ENCODE data around the gene ZNF664. TPM values are rescaled to one million over a fixed set of nuclear protein-coding genes. Genes with fewer than 3 reads are reported as not detected.

Gene ZNF664
- total and polyA plus RNA-seq, 10 of the 15 experiments (the other 5 are each of a cell fraction or from before 2014, with no cell fraction given), result 1.8 to 65.6 (median 30.8) TPM

DNA sequence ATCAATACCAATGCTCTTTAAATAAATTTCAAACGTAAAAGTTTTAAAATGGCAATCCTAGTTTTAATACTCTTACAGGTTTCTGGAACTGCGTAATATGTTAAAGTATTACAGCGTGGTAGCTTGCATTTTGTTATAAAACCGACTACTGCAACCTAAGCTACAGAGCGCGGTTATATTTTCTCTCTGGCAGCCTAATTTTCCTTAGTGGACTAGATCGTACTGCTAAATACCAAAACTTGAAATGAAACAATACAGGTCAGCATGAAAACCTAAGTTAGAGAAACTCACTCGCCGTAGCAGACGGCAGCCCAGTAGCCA, 1.6 kb upstream of the ZNF664 start:
- in situ Hi-C loops (cut with MboI) (no loop called here), intact Hi-C loops (cut with micrococcal nuclease; ENCODE audit: unreplicated experiment) (no loop called here)
- H3K27me3 ChIP-seq (replicated peaks in 1 of 2; ENCODE audit: control insufficient read depth in 2 of 2, insufficient read depth in 2 of 2, low read length in 1 of 2), result no peaks in the 10 kb centered on the region
- H4K20me1 ChIP-seq (ENCODE audit: control insufficient read depth, insufficient read depth), result no peaks in the 10 kb centered on the region
- TF ChIP-seq, protein P1, sequence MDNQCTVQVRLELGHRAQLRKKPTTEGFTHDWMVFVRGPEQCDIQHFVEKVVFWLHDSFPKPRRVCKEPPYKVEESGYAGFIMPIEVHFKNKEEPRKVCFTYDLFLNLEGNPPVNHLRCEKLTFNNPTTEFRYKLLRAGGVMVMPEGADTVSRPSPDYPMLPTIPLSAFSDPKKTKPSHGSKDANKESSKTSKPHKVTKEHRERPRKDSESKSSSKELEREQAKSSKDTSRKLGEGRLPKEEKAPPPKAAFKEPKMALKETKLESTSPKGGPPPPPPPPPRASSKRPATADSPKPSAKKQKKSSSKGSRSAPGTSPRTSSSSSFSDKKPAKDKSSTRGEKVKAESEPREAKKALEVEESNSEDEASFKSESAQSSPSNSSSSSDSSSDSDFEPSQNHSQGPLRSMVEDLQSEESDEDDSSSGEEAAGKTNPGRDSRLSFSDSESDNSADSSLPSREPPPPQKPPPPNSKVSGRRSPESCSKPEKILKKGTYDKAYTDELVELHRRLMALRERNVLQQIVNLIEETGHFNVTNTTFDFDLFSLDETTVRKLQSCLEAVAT (IDR thresholded peaks at IDR 0.05), result 0 out of 2 replicates have a peak, but pooled peaks have one; percentile 56
- no peak for TF ChIP-seq FOS (IDR thresholded peaks at IDR 0.05; ENCODE audit: borderline replicate concordance, extremely low read depth, insufficient read length)
- H2AFZ ChIP-seq (ENCODE audit: control insufficient read depth, low read depth, low read length), result peak overlapping the region; percentile 49
- H3K27ac ChIP-seq (ENCODE audit: control insufficient read depth, insufficient read depth), result no peak overlapping the region
- ChIA-PET SMC1A (ENCODE audit: uncharacterized antibody, unreplicated experiment) (interaction anchor here (0.6 to 0.9 kb wide), 2 partner anchors 61 to 271 kb away, joined by 3 read pairs; no protein-coding TSS in a partner anchor), RAD21 (ENCODE audit: unreplicated experiment) (no interaction called here), CTCF (interaction anchor here (1.0 to 1.5 kb wide), 4 partner anchors 9 to 337 kb away, joined by 3 to 4 read pairs (median 4); no protein-coding TSS in a partner anchor), POLR2A (no interaction called here)
- 52% methylated on average over 10 of the region's 10 CpGs for WGBS (ENCODE audit: insufficient coverage, insufficient replicate concordance, low lambda C conversion rate, missing lambda C conversion rate)
- peaks cover 14% of the 10 kb centered on the region for H3K79me2 ChIP-seq (ENCODE audit: control insufficient read depth, insufficient read depth, low read length)
- TSS peak; percentile 74 for BruUV-seq (replicated peaks)
- no peak for DNase-seq (ENCODE audit: low read depth, low spot score)
- no peak for ATAC-seq
- FAIRE-seq, result no peak
- H3K9me3 ChIP-seq (replicated peaks; ENCODE audit: control insufficient read depth, insufficient read depth, low read length), result no peaks in the 10 kb centered on the region
- no peaks in the 10 kb centered on the region; the same call in 1 of the 2 replicates for H3K4me1 ChIP-seq (ENCODE audit: control insufficient read depth, insufficient read depth, low read length)
- H3K4me2 ChIP-seq (ENCODE audit: control insufficient read depth, insufficient read depth), result peak overlapping the region; percentile 97
- H3K9ac ChIP-seq (ENCODE audit: control insufficient read depth, insufficient read depth, low read length), result peak overlapping the region; percentile 64
- H3K36me3 ChIP-seq (ENCODE audit: control insufficient read depth in 2 of 2, insufficient read depth in 2 of 2, low read length in 1 of 2), result peaks cover 0 to 5% of the 10 kb centered on the region in 2 experiments; a peak in 3 of 4 replicates
- peak overlapping the region; percentile 80; the same call in 1 of the 2 replicates for H3K4me3 ChIP-seq

DNA sequence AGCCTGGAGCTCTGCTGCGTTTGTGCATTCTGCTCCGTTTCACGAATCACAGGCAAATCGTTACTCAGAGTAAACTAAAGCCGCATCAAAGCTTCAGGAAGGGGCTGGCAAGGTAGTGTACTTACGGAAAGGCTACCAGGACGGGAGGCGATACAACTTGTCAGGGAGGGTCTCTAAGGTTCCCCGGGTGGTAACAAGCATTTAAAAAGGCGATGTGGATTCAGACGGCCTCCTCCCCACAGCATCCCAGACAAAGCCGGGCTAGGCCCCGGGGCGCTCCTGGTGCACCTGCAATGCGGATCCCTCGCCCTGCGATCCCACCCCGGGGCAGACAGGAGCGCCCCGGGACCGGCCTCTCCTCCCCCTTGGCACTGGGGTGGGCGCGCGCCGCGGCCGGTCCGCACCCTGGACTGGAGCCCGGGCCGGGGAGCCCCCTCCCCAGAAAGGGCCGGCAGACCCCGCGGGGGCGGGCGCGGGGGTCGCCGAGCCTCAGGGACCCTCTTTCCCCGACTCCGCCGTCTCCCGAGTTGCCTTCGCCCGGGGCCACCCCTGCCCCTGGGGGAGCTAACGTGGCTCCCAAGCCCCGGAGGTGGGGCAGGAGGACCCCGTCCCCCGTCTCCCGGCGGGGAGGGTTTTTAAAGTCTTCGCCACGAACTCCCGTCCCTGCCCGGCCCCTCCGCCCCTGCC, 1.1 kb upstream of the ZNF664 start:
- ChIA-PET SMC1A (ENCODE audit: uncharacterized antibody, unreplicated experiment) (interaction anchor here (0.6 to 0.9 kb wide), 2 partner anchors 61 to 271 kb away, joined by 3 read pairs; no protein-coding TSS in a partner anchor), CTCF (interaction anchor here (1.0 to 1.5 kb wide), 4 partner anchors 10 to 337 kb away, joined by 3 to 4 read pairs (median 4); no protein-coding TSS in a partner anchor), POLR2A (no interaction called here), RAD21 (ENCODE audit: unreplicated experiment) (no interaction called here)
- Histone ChIP-seq H3K36me3 (ENCODE audit: control insufficient read depth in 2 of 2, insufficient read depth in 2 of 2, low read length in 1 of 2) (peaks cover 0 to 7% of the 10 kb centered on the region in 2 experiments; a peak in 3 of 4 replicates), H3K27ac (ENCODE audit: control insufficient read depth, insufficient read depth) (no peak overlapping the region; the same call in 1 of the 2 replicates), H3K4me2 (ENCODE audit: control insufficient read depth, insufficient read depth) (peak overlapping the region; percentile 97), H3K4me1 (ENCODE audit: control insufficient read depth, insufficient read depth, low read length) (no peaks in the 10 kb centered on the region; the same call in 1 of the 2 replicates), H3K9ac (ENCODE audit: control insufficient read depth, insufficient read depth, low read length) (peak overlapping the region; percentile 64), H3K4me3 (peak overlapping the region; percentile 80), H4K20me1 (ENCODE audit: control insufficient read depth, insufficient read depth) (no peaks in the 10 kb centered on the region), H2AFZ (ENCODE audit: control insufficient read depth, low read depth, low read length) (peak overlapping the region; percentile 49), H3K9me3 (replicated peaks; ENCODE audit: control insufficient read depth, insufficient read depth, low read length) (no peaks in the 10 kb centered on the region), H3K27me3 (replicated peaks in 1 of 2; ENCODE audit: control insufficient read depth in 2 of 2, insufficient read depth in 2 of 2, low read length in 1 of 2) (no peaks in the 10 kb centered on the region), H3K79me2 (ENCODE audit: control insufficient read depth, insufficient read depth, low read length) (peaks cover 14% of the 10 kb centered on the region)
- no peak for DNase-seq (ENCODE audit: low read depth, low spot score)
- in situ Hi-C loops (cut with MboI), result no loop called here
- peak; percentile 17 for ATAC-seq
- peak; percentile 65 for FAIRE-seq
- 0 out of 2 replicates have a peak, but pooled peaks have one; percentile 16 for TF ChIP-seq DPF2 (IDR thresholded peaks at IDR 0.05)
- TF ChIP-seq SP1 (IDR thresholded peaks at IDR 0.05; ENCODE audit: low read depth, low read length), result no peak
- 1% methylated on average over 47 of the region's 55 CpGs for WGBS (ENCODE audit: insufficient coverage, insufficient replicate concordance, low lambda C conversion rate, missing lambda C conversion rate)
- no TSS peak for BruUV-seq (replicated peaks)
- intact Hi-C loops (cut with micrococcal nuclease; ENCODE audit: unreplicated experiment), result no loop called here

All from GM12878 (cell line).